SK-N-SH (cell line): ENCODE measurements around the gene CPNE4. TPM values are rescaled to one million over a fixed set of nuclear protein-coding genes. Genes with fewer than 3 reads are reported as not detected.

ENCODE experiments used
- CTCF ChIA-PET: fragments of 300-600, 350-600 bp; formaldehyde crosslinking; extraction: SDS; loops from one replicate; lab custom pipeline; 2021; lab: Yijun Ruan, JAX
- POLR2A ChIA-PET: fragments of 350-600 bp; sonication (Branson Sonifier 250); formaldehyde crosslinking; extraction: SDS; loops from one replicate; lab custom pipeline; 2020; ENCODE audit warnings: antibody characterized with exemption, inconsistent platforms; lab: Yijun Ruan, JAX
- DNase-seq: peaks from one replicate; pipeline ENCODE4 v3.0.0; 2012
- H2AFZ ChIP-seq: fragments of 200-600 bp; sonication (generic); 2 replicates; pipeline ENCODE4 v1.8.1; 2016; ENCODE audit warnings: antibody characterized with exemption, mild to moderate bottlenecking, low read depth
- H3F3A ChIP-seq: fragments of 200-600 bp; sonication (generic); replicated peaks from 2 replicates; pipeline ENCODE3; 2016; ENCODE audit warnings: antibody characterized with exemption, mild to moderate bottlenecking; ENCODE audit not compliant: insufficient read depth
- H3K27ac ChIP-seq, 2 experiments: fragments of 200-500 bp in 1 of 2; fragments of 200-600 bp in 1 of 2; sonication (Bioruptor generic) in 1 of 2; sonication (generic), shearing (Covaris generic) in 1 of 2; 2 replicates each; pipeline versions ENCODE4 v1.5.1 to v1.6.1; 2014 to 2016; ENCODE audit warnings: low read depth in 2 of 2, inconsistent platforms in 1 of 2, low read length in 1 of 2, mild to moderate bottlenecking in 1 of 2, mixed read lengths in 1 of 2
- H3K27me3 ChIP-seq: fragments of 200-600 bp; sonication (generic), shearing (Covaris generic); 2 replicates; pipeline ENCODE4 v1.6.1; 2016; ENCODE audit warnings: mixed run types; ENCODE audit not compliant: insufficient read depth
- H3K36me3 ChIP-seq, 2 experiments: fragments of 200-500 bp in 1 of 2; fragments of 200-600 bp in 1 of 2; sonication (Bioruptor generic) in 1 of 2; sonication (generic) in 1 of 2; replicated peaks in 1 of 2; 2 replicates each; pipeline versions ENCODE3 to v1.5.1; 2014 to 2016; ENCODE audit warnings: low read length in 1 of 2, mild to moderate bottlenecking in 1 of 2; ENCODE audit not compliant: insufficient read depth in 2 of 2, control insufficient read depth in 1 of 2
- H3K4me1 ChIP-seq, 2 experiments: fragments of 200-500 bp in 1 of 2; fragments of 200-600 bp in 1 of 2; sonication (Bioruptor generic) in 1 of 2; sonication (generic), shearing (Covaris generic) in 1 of 2; 2 replicates each; pipeline versions ENCODE4 v1.5.1 to v1.6.1; 2014 to 2016; ENCODE audit warnings: low read depth in 1 of 2, low read length in 1 of 2, mixed run types in 1 of 2; ENCODE audit not compliant: insufficient read depth in 2 of 2, control insufficient read depth in 1 of 2
- H3K4me2 ChIP-seq: fragments of 200-600 bp; sonication (generic), shearing (Covaris generic); 2 replicates; pipeline ENCODE4 v1.6.1; 2017; ENCODE audit warnings: mixed run types
- H3K4me3 ChIP-seq, 2 experiments: fragments of 200-500 bp in 1 of 2; fragments of 200-600 bp in 1 of 2; sonication (Bioruptor generic) in 1 of 2; sonication (generic), shearing (Covaris generic) in 1 of 2; 2 replicates each; pipeline versions ENCODE4 v1.5.1 to v1.8.1; 2014 to 2016; ENCODE audit warnings: low read depth in 2 of 2, inconsistent platforms in 1 of 2, low read length in 1 of 2, mild to moderate bottlenecking in 1 of 2, mixed read lengths in 1 of 2, moderate library complexity in 1 of 2
- H3K79me2 ChIP-seq: fragments of 200-600 bp; sonication (generic); 2 replicates; pipeline ENCODE4 v1.8.1; 2017; ENCODE audit warnings: mild to moderate bottlenecking; ENCODE audit not compliant: insufficient read depth
- H3K9ac ChIP-seq: fragments of 200-600 bp; sonication (generic); 2 replicates; pipeline ENCODE4 v1.6.1; 2017; ENCODE audit warnings: mixed run types
- H3K9me2 ChIP-seq: fragments of 200-600 bp; sonication (generic); 2 replicates; pipeline ENCODE4 v1.6.1; 2017; ENCODE audit warnings: mixed run types
- H3K9me3 ChIP-seq: fragments of 200-600 bp; sonication (generic); 2 replicates; pipeline ENCODE4 v1.6.1; 2017; ENCODE audit warnings: mixed run types, mild to moderate bottlenecking, moderate library complexity
- H4K20me1 ChIP-seq: fragments of 200-600 bp; sonication (generic); 2 replicates; pipeline ENCODE4 v1.6.1; 2017; ENCODE audit warnings: mild to moderate bottlenecking, mixed run types; ENCODE audit not compliant: insufficient read depth
- CHD2 ChIP-seq: fragments of 150-350 bp; IDR thresholded peaks from 2 replicates; pipeline ENCODE4 v1.6.1; 2018; ENCODE audit warnings: low read length; ENCODE audit not compliant: partially characterized antibody
- ELF1 ChIP-seq: IDR thresholded peaks from 2 replicates; pipeline ENCODE4 v1.4.0; 2012
- FOSL2 ChIP-seq: IDR thresholded peaks from 2 replicates; pipeline ENCODE4 v1.4.0; 2012; ENCODE audit warnings: low read depth, mild to moderate bottlenecking, moderate library complexity, borderline replicate concordance
- FOXJ3 ChIP-seq: sonication (generic); formaldehyde crosslinking; IDR thresholded peaks from 2 replicates; pipeline ENCODE4 v1.5.1; 2020; ENCODE audit warnings: mild to moderate bottlenecking, missing genetic modification reagents
- GATA2 ChIP-seq: sonication (generic); formaldehyde crosslinking; IDR thresholded peaks from 2 replicates; pipeline ENCODE4 v1.5.0; 2020; ENCODE audit warnings: mild to moderate bottlenecking, missing genetic modification reagents
- JUND ChIP-seq: IDR thresholded peaks from 2 replicates; pipeline ENCODE4 v1.4.0; 2012
- POLR2AphosphoS5 ChIP-seq: IDR thresholded peaks from 2 replicates; pipeline ENCODE4 v1.6.1; 2012; ENCODE audit warnings: low read depth, low read length
- RAD21 ChIP-seq: IDR thresholded peaks from 2 replicates; pipeline ENCODE4 v1.6.1; 2012; ENCODE audit warnings: mild to moderate bottlenecking, low read length
- RCOR1 ChIP-seq: fragments of 150-350 bp; IDR thresholded peaks from 2 replicates; pipeline ENCODE4 v1.6.1; 2017; ENCODE audit warnings: antibody characterized with exemption, low read length
- RFX5 ChIP-seq: IDR thresholded peaks from 2 replicates; pipeline ENCODE4 v1.6.1; 2012; ENCODE audit warnings: mild to moderate bottlenecking, improper control_type of control experiment, low read length
- RXRA ChIP-seq: IDR thresholded peaks from 2 replicates; pipeline ENCODE4 v1.4.0; 2012; ENCODE audit warnings: low read depth, mild to moderate bottlenecking, borderline replicate concordance
- SMC3 ChIP-seq: IDR thresholded peaks from 2 replicates; pipeline ENCODE4 v1.6.1; 2012; ENCODE audit warnings: low read depth, low read length, improper control_type of control experiment
- TCF12 ChIP-seq: IDR thresholded peaks from 2 replicates; pipeline ENCODE4 v1.4.0; 2012
- YY1 ChIP-seq: IDR thresholded peaks from 2 replicates; pipeline ENCODE4 v1.4.0; 2012; ENCODE audit warnings: low read depth, mild to moderate bottlenecking
- WGBS: methylation state at CpG from one replicate; pipeline ENCODE4 v1.1.6; 2017; ENCODE audit warnings: low lambda C conversion rate; 5-methylcytosine and 5-hydroxymethylcytosine counted together
- polyA plus RNA-seq, 3 experiments: library from polyadenylated mRNA; depleted of rRNA; stranded (reverse); fragments of >200 nt; gene quantifications; 2 replicates each; pipeline ENCODE4 v1.2.3, GENCODE V29; 2012
- TF ChIP-seq, protein P1 (sequence below): IDR thresholded peaks from 2 replicates; pipeline ENCODE4 v1.4.0; 2012; ENCODE audit warnings: low read depth
- TF ChIP-seq, protein P2 (sequence below): IDR thresholded peaks from 2 replicates; pipeline ENCODE4 v1.4.0; 2012; ENCODE audit warnings: low read depth, borderline replicate concordance
- TF ChIP-seq, protein P3 (sequence below): IDR thresholded peaks from 2 replicates; pipeline ENCODE4 v1.6.1; 2012; ENCODE audit warnings: mild to moderate bottlenecking, low read depth, low read length, moderate library complexity
- TF ChIP-seq, protein P4 (sequence below): fragments of 150-350 bp; IDR thresholded peaks from 2 replicates; pipeline ENCODE4 v1.6.1; 2016; ENCODE audit warnings: mild to moderate bottlenecking, low read depth, low read length
- TF ChIP-seq, protein P5 (sequence below): fragments of 150-350 bp; IDR thresholded peaks from 2 replicates; pipeline ENCODE4 v1.6.1; 2017; ENCODE audit warnings: antibody characterized with exemption, low read length, low read depth, borderline replicate concordance

The CPNE4 gene
- polyA plus RNA-seq, 1 of the 3 experiments (the other 2 are of a cell fraction), result not detected

DNA sequence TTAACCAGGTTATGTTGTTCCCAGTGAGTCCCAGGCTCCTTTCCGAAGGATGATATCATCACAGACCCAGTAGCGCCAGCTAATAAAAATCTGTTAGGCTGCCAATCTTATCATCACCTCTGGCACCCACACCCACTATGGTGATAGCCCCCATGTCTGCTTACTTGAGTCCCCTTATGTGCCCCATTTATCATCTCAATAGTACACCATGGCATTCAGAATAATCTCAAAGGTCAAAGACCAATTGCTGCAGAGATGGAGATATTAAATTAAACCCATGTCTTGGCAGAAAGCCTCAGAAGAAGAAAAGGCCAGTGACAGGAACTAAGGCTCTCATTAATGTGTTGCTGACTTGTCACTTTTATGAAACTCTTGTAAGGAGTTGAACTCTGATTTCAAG, 32.8 kb downstream of the CPNE4 start:
- Histone ChIP-seq H3K79me2 (no peaks in the 10 kb centered on the region), H3K27ac (no peak overlapping the region), H3K4me1 (no peaks in the 10 kb centered on the region; a peak in 1 of 4 replicates), H3K9me3 (no peaks in the 10 kb centered on the region), H3K36me3 (no peaks in the 10 kb centered on the region), H3K4me2 (no peak overlapping the region), H3K9me2 (no peaks in the 10 kb centered on the region), H3K27me3 (no peaks in the 10 kb centered on the region), H4K20me1 (no peaks in the 10 kb centered on the region), H2AFZ (no peak overlapping the region), H3F3A (no peaks in the 10 kb centered on the region), H3K4me3 (no peak overlapping the region), H3K9ac (no peak overlapping the region)
- ChIA-PET POLR2A (no interaction called here), CTCF (interaction anchor here (0.7 to 1.6 kb wide), 2 partner anchors 27 to 33 kb away, joined by 3 to 7 read pairs; partner anchors contain the start of gene CPNE4)
- TF ChIP-seq RFX5 (no peak), JUND (no peak), SMC3 (no peak), RAD21 (no peak), ELF1 (no peak), GATA2 (CRISPR knock-in tag) (no peak), FOXJ3 (CRISPR knock-in tag) (no peak), RXRA (no peak)
- TF ChIP-seq, protein P1, sequence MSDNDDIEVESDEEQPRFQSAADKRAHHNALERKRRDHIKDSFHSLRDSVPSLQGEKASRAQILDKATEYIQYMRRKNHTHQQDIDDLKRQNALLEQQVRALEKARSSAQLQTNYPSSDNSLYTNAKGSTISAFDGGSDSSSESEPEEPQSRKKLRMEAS, result no peak
- TF ChIP-seq, protein P2, sequence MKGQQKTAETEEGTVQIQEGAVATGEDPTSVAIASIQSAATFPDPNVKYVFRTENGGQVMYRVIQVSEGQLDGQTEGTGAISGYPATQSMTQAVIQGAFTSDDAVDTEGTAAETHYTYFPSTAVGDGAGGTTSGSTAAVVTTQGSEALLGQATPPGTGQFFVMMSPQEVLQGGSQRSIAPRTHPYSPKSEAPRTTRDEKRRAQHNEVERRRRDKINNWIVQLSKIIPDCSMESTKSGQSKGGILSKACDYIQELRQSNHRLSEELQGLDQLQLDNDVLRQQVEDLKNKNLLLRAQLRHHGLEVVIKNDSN, result no peak
- TF ChIP-seq, protein P3, sequence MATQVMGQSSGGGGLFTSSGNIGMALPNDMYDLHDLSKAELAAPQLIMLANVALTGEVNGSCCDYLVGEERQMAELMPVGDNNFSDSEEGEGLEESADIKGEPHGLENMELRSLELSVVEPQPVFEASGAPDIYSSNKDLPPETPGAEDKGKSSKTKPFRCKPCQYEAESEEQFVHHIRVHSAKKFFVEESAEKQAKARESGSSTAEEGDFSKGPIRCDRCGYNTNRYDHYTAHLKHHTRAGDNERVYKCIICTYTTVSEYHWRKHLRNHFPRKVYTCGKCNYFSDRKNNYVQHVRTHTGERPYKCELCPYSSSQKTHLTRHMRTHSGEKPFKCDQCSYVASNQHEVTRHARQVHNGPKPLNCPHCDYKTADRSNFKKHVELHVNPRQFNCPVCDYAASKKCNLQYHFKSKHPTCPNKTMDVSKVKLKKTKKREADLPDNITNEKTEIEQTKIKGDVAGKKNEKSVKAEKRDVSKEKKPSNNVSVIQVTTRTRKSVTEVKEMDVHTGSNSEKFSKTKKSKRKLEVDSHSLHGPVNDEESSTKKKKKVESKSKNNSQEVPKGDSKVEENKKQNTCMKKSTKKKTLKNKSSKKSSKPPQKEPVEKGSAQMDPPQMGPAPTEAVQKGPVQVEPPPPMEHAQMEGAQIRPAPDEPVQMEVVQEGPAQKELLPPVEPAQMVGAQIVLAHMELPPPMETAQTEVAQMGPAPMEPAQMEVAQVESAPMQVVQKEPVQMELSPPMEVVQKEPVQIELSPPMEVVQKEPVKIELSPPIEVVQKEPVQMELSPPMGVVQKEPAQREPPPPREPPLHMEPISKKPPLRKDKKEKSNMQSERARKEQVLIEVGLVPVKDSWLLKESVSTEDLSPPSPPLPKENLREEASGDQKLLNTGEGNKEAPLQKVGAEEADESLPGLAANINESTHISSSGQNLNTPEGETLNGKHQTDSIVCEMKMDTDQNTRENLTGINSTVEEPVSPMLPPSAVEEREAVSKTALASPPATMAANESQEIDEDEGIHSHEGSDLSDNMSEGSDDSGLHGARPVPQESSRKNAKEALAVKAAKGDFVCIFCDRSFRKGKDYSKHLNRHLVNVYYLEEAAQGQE, result no peak
- no peak for DNase-seq
- WGBS, result 26% methylated on average over 2 of the region's 2 CpGs

DNA sequence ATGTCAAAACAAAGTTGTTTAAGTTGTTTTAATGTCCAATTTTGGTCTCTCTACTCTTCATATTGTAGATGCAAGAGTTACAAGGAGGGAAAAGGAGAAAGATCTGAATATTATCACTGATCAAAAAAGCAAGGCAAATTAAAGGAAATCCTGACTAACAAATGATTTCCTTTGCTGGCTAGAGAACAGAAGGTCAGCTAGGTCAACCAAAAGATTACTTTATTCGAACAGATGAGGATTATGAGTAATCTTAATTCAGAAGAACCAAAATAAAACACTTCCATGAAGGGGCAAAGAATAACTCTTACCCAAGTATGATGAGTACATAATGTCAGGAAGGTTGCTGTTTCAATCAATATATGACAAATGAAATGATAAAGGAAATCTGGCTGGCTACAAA, 33.8 kb downstream of the CPNE4 start:
- no peak overlapping the region for H3K9ac ChIP-seq
- no peaks in the 10 kb centered on the region for H3K9me2 ChIP-seq
- no peaks in the 10 kb centered on the region; a peak in 1 of 4 replicates for H3K4me1 ChIP-seq
- H3K27me3 ChIP-seq, result no peaks in the 10 kb centered on the region
- WGBS, result 29% methylated on average over 1 of the region's 1 CpG
- no peak overlapping the region for H3K4me3 ChIP-seq
- CTCF ChIA-PET, result interaction anchor here (1.5 kb wide), 1 partner anchor 34 kb away, joined by 3 read pairs; the partner anchor contains the start of gene CPNE4
- no peaks in the 10 kb centered on the region for H4K20me1 ChIP-seq
- no peaks in the 10 kb centered on the region for H3K36me3 ChIP-seq
- H3K79me2 ChIP-seq, result no peaks in the 10 kb centered on the region
- H2AFZ ChIP-seq, result no peak overlapping the region
- H3K4me2 ChIP-seq, result no peak overlapping the region
- no peak for DNase-seq
- no peaks in the 10 kb centered on the region for H3K9me3 ChIP-seq
- POLR2A ChIA-PET, result no interaction called here
- no peak overlapping the region for H3K27ac ChIP-seq
- no peaks in the 10 kb centered on the region for H3F3A ChIP-seq
- TF ChIP-seq, protein P1, result no peak
- TF ChIP-seq RCOR1 (no peak), RXRA (no peak), ELF1 (no peak), CHD2 (no peak), TCF12 (no peak), FOSL2 (no peak), POLR2AphosphoS5 (no peak), YY1 (no peak)
- TF ChIP-seq, protein P2, result no peak
- TF ChIP-seq, protein P4, sequence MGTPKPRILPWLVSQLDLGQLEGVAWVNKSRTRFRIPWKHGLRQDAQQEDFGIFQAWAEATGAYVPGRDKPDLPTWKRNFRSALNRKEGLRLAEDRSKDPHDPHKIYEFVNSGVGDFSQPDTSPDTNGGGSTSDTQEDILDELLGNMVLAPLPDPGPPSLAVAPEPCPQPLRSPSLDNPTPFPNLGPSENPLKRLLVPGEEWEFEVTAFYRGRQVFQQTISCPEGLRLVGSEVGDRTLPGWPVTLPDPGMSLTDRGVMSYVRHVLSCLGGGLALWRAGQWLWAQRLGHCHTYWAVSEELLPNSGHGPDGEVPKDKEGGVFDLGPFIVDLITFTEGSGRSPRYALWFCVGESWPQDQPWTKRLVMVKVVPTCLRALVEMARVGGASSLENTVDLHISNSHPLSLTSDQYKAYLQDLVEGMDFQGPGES, result no peak
- TF ChIP-seq, protein P5, sequence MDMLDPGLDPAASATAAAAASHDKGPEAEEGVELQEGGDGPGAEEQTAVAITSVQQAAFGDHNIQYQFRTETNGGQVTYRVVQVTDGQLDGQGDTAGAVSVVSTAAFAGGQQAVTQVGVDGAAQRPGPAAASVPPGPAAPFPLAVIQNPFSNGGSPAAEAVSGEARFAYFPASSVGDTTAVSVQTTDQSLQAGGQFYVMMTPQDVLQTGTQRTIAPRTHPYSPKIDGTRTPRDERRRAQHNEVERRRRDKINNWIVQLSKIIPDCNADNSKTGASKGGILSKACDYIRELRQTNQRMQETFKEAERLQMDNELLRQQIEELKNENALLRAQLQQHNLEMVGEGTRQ, result no peak
